Mesothelial cell of epicardium (in vitro differentiated cells): ENCODE results near the gene RGS17. TPM values are rescaled to one million over a fixed set of nuclear protein-coding genes. Genes with fewer than 3 reads are reported as not detected.
"Not testable (repeated sequence)": the region's sequence is repeated elsewhere in the genome, so short reads cannot be mapped to it uniquely, and the experiment has no call there.

Experiments used
- DNase-seq, 2 experiments: peaks; one replicate each; pipeline ENCODE4 v3.0.0; 2021; ENCODE audit warnings: low spot score in 2 of 2; ENCODE audit not compliant: unreplicated experiment in 2 of 2
- H3K27ac Mint-ChIP-seq: 2 replicates; pipeline ENCODE4 v1.8.0; 2021; ENCODE audit warnings: mixed read lengths
- H3K27me3 Mint-ChIP-seq: 2 replicates; pipeline ENCODE4 v1.8.0; 2021; ENCODE audit warnings: low read depth, mixed read lengths
- H3K36me3 Mint-ChIP-seq: 2 replicates; pipeline ENCODE4 v1.8.0; 2021; ENCODE audit warnings: mixed read lengths
- H3K4me1 Mint-ChIP-seq: 2 replicates; pipeline ENCODE4 v1.8.0; 2021; ENCODE audit warnings: mixed read lengths
- H3K4me3 Mint-ChIP-seq: 2 replicates; pipeline ENCODE4 v1.8.0; 2021; ENCODE audit warnings: mild to moderate bottlenecking, moderate library complexity, mixed read lengths
- H3K9me3 Mint-ChIP-seq: 2 replicates; pipeline ENCODE4 v1.8.0; 2021; ENCODE audit warnings: mixed read lengths
- total RNA-seq: library from RNA; stranded (reverse); gene quantifications from 3 replicates; pipeline ENCODE4 v1.2.1, GENCODE V29; 2021
- TF ChIP-seq, protein P1 (sequence below): fragments of 200-600 bp; sonication (generic); IDR thresholded peaks from one replicate; pipeline ENCODE4 v1.5.0; 2021; ENCODE audit warnings: antibody characterized with exemption; ENCODE audit not compliant: unreplicated experiment

Gene RGS17
- total RNA-seq, 1 donor from 2014 or later = 1.3 TPM

DNA sequence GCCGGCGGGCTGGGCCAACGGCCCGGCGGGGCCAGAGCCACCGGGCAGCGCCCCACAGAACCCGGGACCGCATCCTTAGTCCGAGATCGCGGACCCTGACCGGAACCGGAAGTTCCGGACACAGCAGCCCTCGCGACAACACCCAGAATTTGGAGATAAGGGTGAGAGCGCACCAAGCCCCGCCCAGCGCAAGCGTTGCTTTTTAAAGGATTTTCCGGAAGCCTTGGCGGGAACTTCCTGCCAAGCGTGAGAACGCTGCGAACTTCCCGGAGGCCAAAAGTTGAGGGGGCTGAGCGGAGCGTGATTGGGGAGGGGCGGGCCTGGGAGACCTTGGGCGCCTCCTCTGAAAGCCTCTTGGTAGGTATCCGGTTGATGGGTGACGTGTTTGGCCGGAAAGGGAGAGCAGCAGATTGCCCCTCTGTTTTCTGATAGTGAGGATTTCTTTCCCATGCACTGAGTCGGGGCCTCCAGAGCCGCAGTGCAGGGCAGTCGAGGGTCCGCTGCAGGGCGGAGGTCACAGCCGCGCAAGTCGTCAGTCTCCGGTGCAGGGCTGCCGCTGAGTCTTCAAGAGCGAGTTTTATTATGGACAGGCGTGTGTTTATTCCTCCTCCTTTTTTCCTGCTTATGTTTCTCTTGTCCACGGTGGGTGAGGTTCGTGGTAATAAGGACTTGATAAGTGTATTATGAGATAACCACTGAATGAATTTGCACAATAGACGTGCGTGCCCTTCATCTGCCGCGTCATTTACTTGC, 128.3 kb downstream of the RGS17 start, which contains the start of gene MTRF1L:
Gene MTRF1L (minus strand): TSS at position 97 of the 753 bp plus-strand sequence. CDS start 24 bp downstream, at position 73.
- Mint-ChIP-seq H3K9me3 (no peaks in the 10 kb centered on the region), H3K4me3 (peak within 1 kb of the TSS; percentile 98), H3K4me1 (peaks cover 24% of the 10 kb centered on the region), H3K27me3 (no peaks in the 10 kb centered on the region), H3K36me3 (no peaks in the 10 kb centered on the region), H3K27ac (peak within 1 kb of the TSS; percentile 98)
- DNase-seq = peak; percentile 76 to 90
- TF ChIP-seq, protein P1, sequence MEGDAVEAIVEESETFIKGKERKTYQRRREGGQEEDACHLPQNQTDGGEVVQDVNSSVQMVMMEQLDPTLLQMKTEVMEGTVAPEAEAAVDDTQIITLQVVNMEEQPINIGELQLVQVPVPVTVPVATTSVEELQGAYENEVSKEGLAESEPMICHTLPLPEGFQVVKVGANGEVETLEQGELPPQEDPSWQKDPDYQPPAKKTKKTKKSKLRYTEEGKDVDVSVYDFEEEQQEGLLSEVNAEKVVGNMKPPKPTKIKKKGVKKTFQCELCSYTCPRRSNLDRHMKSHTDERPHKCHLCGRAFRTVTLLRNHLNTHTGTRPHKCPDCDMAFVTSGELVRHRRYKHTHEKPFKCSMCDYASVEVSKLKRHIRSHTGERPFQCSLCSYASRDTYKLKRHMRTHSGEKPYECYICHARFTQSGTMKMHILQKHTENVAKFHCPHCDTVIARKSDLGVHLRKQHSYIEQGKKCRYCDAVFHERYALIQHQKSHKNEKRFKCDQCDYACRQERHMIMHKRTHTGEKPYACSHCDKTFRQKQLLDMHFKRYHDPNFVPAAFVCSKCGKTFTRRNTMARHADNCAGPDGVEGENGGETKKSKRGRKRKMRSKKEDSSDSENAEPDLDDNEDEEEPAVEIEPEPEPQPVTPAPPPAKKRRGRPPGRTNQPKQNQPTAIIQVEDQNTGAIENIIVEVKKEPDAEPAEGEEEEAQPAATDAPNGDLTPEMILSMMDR = no peak

- TF ChIP-seq, protein P1 = no peak
- Mint-ChIP-seq H3K36me3 (no peaks in the 10 kb centered on the region), H3K4me3 (peak overlapping the region; percentile 98), H3K9me3 (no peaks in the 10 kb centered on the region), H3K4me1 (peaks cover 24% of the 10 kb centered on the region), H3K27me3 (no peaks in the 10 kb centered on the region), H3K27ac (peak overlapping the region; percentile 88)
- DNase-seq = no peak
Measured at GRCh38 chr6:153001767-153002612, 129.1 kb downstream of the RGS17 start.

DNA sequence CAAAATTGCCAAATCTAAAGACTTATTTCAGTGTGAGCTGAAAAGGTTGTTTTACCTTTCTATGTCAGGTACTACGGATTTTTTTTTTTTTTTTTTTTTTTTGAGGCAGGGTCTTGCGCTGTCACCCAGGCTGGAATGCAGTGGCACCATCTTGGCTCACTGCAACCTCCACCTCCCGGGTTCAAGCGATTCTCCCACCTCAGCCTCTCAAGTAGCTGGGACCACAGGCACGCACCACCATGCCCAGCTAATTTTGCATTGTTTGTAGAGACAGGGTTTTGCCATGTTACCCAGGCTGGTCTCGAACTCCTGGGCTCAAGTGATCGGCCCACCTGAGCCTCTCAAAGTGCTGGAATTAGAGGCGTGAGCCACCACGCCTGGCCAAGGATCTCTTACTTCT, 130.3 kb downstream of the RGS17 start:
- H3K4me1 Mint-ChIP-seq = peaks cover 24% of the 10 kb centered on the region

GRCh38 chr6:153000243-153000642, 130.8 kb downstream of the RGS17 start:
- H3K9me3 Mint-ChIP-seq = no peaks in the 10 kb centered on the region
- DNase-seq = no peak
- peak overlapping the region; percentile 65 for H3K27ac Mint-ChIP-seq
- H3K36me3 Mint-ChIP-seq = no peaks in the 10 kb centered on the region
- TF ChIP-seq, protein P1 = no peak
- H3K4me1 Mint-ChIP-seq = peaks cover 24% of the 10 kb centered on the region
- no peaks in the 10 kb centered on the region for H3K27me3 Mint-ChIP-seq
- H3K4me3 Mint-ChIP-seq = peak overlapping the region; percentile 98

More for the DNA sequence above, 130.3 kb downstream of the RGS17 start:
- Mint-ChIP-seq H3K27ac (peak overlapping the region; percentile 65), H3K4me3 (peak overlapping the region; percentile 98)
- not testable (repeated sequence) for H3K36me3 Mint-ChIP-seq, DNase-seq, H3K27me3 Mint-ChIP-seq, H3K9me3 Mint-ChIP-seq

DNA sequence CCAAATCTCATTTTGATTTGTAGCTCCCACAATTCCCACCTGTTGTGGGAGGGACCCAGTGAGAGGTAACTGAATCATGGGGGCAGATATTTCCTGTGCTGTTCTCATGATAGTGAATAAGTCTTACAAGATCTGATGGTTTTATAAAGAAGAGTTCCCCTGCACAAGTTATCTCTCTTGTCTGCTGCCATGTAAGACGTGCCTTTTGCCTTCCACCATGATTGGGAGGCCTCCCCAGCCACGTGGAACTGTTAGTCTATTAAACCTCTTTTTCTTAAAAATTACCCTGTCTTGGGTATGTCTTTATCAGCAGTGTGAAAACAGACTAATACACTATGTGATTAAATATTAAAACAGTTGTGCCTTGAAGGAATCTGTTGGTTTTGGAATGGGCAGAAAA, 131.5 kb downstream of the RGS17 start:
- not testable (repeated sequence) for H3K4me3 Mint-ChIP-seq, H3K36me3 Mint-ChIP-seq, H3K9me3 Mint-ChIP-seq, H3K27me3 Mint-ChIP-seq, DNase-seq
- Mint-ChIP-seq H3K4me1 (peaks cover 24% of the 10 kb centered on the region), H3K27ac (peak overlapping the region; percentile 16)

GRCh38 chr6:152993847-152994246, 137.2 kb downstream of the RGS17 start:
- TF ChIP-seq, protein P1 = no peak
- H3K36me3 Mint-ChIP-seq = peaks cover 21% of the 10 kb centered on the region
- H3K27me3 Mint-ChIP-seq = no peaks in the 10 kb centered on the region
- no peak for DNase-seq
- H3K9me3 Mint-ChIP-seq = no peaks in the 10 kb centered on the region
- H3K27ac Mint-ChIP-seq = no peak overlapping the region
- H3K4me1 Mint-ChIP-seq = no peaks in the 10 kb centered on the region
- H3K4me3 Mint-ChIP-seq = no peak overlapping the region
